Fibroblast of villous mesenchyme (primary cell): Measurements from ENCODE around the gene ABCA10. TPM values are rescaled to one million over a fixed set of nuclear protein-coding genes. Genes with fewer than 3 reads are reported as not detected.

Experiments used
- DNase-seq: peaks from one replicate; pipeline ENCODE4 v3.0.0-alpha.2; 2010; ENCODE audit warnings: low read depth
- H3K4me3 ChIP-seq: 2 replicates; pipeline ENCODE4 v1.5.1; 2011; ENCODE audit warnings: low read depth, mild to moderate bottlenecking, low read length
- total RNA-seq: library from RNA; depleted of rRNA; stranded (reverse); fragments of >200 nt; gene quantifications from 2 replicates; pipeline ENCODE4 v1.2.3, GENCODE V29; 2012
- TF ChIP-seq, protein P1 (sequence below): IDR thresholded peaks from 2 replicates; pipeline ENCODE4 v1.5.1; 2012; ENCODE audit warnings: low read depth, mild to moderate bottlenecking, low read length; ENCODE audit not compliant: insufficient read depth

Gene ABCA10
- total RNA-seq, 1 donor, result 0.43 TPM

DNA sequence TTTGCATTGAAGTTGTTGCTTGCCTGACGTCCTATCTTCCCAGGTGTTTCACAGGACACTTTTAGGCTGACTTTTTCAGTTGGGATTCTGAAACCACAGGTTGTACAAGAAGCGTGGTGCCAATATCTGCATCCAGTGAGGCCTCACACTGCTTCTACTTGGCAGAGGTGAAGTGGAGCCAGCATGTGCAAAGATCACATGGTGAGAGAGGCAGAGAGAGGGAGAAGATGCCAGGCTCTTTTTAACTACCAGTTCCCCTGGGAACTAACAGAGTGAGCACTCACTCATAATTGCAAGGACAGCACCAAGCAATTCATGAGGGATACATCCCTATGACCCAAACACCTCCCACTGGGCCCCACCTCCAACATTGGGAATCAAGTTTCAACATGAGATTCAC, 81.2 kb downstream of the ABCA10 start:
- TF ChIP-seq, protein P1, sequence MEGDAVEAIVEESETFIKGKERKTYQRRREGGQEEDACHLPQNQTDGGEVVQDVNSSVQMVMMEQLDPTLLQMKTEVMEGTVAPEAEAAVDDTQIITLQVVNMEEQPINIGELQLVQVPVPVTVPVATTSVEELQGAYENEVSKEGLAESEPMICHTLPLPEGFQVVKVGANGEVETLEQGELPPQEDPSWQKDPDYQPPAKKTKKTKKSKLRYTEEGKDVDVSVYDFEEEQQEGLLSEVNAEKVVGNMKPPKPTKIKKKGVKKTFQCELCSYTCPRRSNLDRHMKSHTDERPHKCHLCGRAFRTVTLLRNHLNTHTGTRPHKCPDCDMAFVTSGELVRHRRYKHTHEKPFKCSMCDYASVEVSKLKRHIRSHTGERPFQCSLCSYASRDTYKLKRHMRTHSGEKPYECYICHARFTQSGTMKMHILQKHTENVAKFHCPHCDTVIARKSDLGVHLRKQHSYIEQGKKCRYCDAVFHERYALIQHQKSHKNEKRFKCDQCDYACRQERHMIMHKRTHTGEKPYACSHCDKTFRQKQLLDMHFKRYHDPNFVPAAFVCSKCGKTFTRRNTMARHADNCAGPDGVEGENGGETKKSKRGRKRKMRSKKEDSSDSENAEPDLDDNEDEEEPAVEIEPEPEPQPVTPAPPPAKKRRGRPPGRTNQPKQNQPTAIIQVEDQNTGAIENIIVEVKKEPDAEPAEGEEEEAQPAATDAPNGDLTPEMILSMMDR, result no peak
- H3K4me3 ChIP-seq, result no peak overlapping the region
- no peak for DNase-seq

DNA sequence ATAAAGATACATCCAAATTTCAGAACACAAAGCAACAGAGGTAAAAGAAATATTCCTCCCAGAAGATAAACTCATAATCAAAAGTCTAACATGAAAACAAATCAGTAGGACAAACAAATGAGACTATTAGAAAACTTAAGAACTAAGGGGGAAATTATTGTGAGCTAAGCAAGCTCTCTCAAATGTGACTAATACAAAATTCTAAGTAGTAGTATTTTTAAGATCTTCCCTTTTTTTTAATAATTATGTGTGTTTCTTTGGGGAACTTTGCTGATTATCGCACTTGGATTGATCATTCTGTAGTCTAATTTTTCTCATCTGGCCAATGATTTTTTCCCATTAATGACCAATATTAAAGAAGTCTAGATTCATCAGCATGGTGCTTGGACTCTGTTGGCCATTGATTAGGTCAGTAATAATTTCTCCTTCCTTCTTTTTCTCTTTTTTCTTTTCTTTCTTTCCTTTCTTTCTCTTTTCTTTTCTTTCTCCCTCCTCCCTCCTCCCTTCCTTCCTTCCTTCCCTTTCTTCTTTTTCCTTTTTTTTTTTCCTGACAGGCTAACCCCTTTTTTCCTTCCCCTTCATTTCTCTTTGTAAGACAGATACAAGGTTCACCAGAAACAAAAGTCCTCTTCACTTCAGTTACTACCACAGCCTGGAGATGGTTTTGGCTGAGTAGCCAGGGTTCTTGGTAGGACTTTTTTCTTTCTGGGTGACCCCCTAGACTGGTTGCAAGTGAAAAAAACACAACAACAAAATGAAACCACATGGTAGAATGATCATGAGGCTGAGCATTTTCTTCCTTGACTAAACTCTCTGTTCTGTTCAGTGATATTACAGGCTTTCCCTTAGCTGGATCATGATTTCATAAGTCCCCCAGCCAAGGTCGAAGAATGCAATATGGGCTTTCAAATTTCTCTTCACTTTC, 84.0 kb downstream of the ABCA10 start:
- H3K4me3 ChIP-seq, result no peak overlapping the region
- TF ChIP-seq, protein P1, result no peak
- DNase-seq, result no peak

DNA sequence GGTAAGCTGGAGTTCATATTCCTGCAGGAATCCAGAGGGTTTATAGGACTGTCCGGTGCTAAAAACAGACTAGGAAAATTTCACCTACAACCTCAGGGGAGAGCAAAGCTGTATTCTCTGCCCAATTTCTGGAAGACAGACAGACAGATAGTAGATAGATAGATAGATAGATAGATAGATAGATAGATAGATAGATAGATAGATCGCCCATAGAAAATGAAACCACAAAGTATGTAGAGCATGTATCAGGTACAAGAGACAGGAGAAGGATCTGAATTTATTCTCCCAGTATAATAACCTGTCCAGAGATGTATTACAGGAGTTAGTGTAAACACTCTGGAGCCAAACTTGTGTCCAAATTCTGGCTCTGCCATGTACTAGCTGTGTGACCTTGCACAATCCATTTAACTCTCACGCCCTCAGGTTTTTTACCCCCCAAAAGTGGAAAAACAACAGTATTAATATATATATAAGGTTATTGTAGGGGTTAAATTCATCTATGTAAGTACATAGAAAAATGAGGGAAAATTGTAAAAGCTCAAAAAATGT, 84.9 kb downstream of the ABCA10 start:
- no peak overlapping the region for H3K4me3 ChIP-seq
- DNase-seq, result no peak
- TF ChIP-seq, protein P1, result no peak

DNA sequence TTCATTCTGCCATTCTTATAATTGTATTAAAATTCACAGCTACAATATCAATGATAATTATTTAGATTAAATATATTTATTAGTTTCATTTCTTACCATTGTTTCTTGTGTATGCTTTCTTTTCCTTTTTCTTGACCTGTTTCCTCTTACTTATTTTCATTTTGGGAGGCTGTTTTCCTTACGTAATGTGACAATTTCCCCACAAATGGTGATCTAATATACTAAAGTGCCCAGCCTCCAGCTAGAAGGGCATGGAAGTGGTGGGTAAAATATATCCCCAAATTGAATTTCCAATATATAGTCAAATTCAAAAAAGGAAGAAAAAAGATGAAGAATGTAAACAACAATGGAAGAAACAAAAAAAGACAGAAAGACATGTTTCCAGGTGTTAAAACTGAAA, 85.5 kb downstream of the ABCA10 start:
- H3K4me3 ChIP-seq, result no peak overlapping the region
- TF ChIP-seq, protein P1, result no peak
- no peak for DNase-seq

DNA sequence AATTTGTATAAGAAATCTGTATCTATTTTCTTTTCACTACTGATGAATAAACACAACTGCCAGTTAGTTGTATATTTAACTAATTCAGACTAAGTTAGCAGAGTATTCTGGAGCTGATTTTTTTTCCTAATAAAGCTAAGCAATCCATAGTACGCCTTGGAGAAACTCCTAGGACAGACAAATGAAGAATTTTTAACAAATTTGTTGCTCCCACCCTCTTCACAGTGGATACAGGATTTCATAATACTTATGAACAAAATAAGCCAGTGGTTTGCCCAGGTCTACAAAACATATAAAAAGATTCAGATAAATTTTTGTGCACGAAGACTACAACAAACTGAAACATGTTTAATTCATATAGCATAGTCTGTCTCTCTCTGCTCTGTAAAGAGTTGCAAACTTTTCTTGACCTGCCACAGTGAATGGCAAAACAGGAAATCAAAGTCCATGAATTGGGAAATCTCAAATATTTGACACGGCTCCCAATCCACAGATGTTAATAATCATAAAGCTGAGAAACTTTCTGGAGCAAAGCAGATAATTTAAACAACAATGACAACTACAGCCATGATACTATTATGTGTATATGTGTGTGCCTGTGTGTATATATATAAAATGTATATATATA, 86.3 kb downstream of the ABCA10 start:
- TF ChIP-seq, protein P1, result no peak
- peak; percentile 77 for DNase-seq
- H3K4me3 ChIP-seq, result peak overlapping the region; percentile 19

DNA sequence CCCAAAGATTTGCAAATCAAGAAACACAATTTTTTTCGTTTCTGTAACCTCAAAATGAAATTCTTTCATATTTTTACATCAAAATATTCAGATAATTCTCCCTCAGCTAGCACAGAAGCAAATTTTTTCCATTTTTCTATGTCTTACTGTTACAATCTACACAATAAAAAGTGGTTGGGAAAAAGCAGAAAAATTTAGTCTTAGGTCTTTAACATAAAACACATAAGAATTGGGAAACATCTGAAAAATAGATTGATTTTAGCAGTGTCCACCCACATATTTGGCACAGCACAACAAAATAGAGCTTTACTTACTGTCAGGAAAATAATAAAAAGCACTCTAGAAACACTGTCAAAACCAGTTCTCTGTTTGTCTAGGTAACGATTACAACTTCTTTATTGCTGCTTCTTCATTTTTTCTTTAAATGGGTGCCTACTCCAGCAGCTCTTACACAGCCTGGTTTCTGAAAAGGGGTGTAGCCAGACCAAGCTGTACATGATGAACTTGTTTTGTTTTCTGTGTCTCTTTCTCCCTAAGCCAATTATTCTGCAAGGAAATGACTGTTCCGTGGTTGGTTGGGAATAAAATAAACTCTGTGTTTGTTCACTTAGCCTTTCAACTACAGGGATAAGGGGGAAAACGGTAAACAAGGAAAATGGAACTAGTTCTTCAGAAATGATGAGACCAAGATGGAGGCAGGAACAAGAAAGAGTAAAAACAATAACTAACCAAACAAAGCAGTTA, 87.0 kb downstream of the ABCA10 start, which contains the start of gene ABCA6:
ABCA6 (minus strand) TSS at position 465 of the 744 bp plus-strand sequence. CDS start 1,192 bp downstream, outside the sequence.
- DNase-seq, result peak; percentile 73
- H3K4me3 ChIP-seq, result peak within 1 kb of the TSS; percentile 51
- TF ChIP-seq, protein P1, result no peak
